ENCODE data around the gene SYTL4. TPM values are rescaled to one million over a fixed set of nuclear protein-coding genes. Genes with fewer than 3 reads are reported as not detected.
A peak's percentile ranks its signal among the peaks of the same experiment; 100 is the strongest.

Gene SYTL4
- total and polyA plus RNA-seq, 2 of the 13 experiments (the other 11 are each of a cell fraction or from before 2014, with no cell fraction given), result 0.41 to 0.73 TPM

GRCh38 chrX:100768679-100769338 is 36.9 kb upstream of the SYTL4 start (continued):
- TF ChIP-seq ZBTB25 (CRISPR knock-in tag; IDR thresholded peaks at IDR 0.05), result no peak
- no peak for TF ChIP-seq PHB2 (IDR thresholded peaks at IDR 0.05; ENCODE audit: partially characterized antibody)
- no peak for TF ChIP-seq ZNF720 (CRISPR knock-in tag; IDR thresholded peaks at IDR 0.05)
- TF ChIP-seq ZNF431 (CRISPR knock-in tag; IDR thresholded peaks at IDR 0.05; ENCODE audit: borderline replicate concordance, low read depth), result no peak
- no peak for TF ChIP-seq ZNF441 (CRISPR knock-in tag; IDR thresholded peaks at IDR 0.05; ENCODE audit: borderline replicate concordance)
- TF ChIP-seq SMC3 (IDR thresholded peaks at IDR 0.05; ENCODE audit: low read length), result peak; percentile 97
- no peak for TF ChIP-seq ZUFSP (CRISPR knock-in tag; IDR thresholded peaks at IDR 0.05; ENCODE audit: borderline replicate concordance)
- TF ChIP-seq JUND (CRISPR knock-in tag; IDR thresholded peaks at IDR 0.05), result no peak
- TF ChIP-seq NFE2L2 (IDR thresholded peaks at IDR 0.05; ENCODE audit: low read length), result no peak
- no peak for TF ChIP-seq HOXA7 (CRISPR knock-in tag; IDR thresholded peaks at IDR 0.05)
- no peak for TF ChIP-seq NR2C2 (CRISPR knock-in tag; IDR thresholded peaks at IDR 0.05; ENCODE audit: borderline replicate concordance)
- no peak for TF ChIP-seq ATF3 (CRISPR knock-in tag; IDR thresholded peaks at IDR 0.05)
- no peak for TF ChIP-seq ZNF572 (CRISPR knock-in tag; IDR thresholded peaks at IDR 0.05)
- peak; percentile 86 for TF ChIP-seq RAD21 (CRISPR knock-in tag; IDR thresholded peaks at IDR 0.05)
- peak; percentile 86 for TF ChIP-seq STAG1 (CRISPR knock-in tag; IDR thresholded peaks at IDR 0.05)
- TF ChIP-seq ZNF703 (CRISPR knock-in tag; IDR thresholded peaks at IDR 0.05; ENCODE audit: borderline replicate concordance), result no peak
- TF ChIP-seq HNF4A (CRISPR knock-in tag; IDR thresholded peaks at IDR 0.05), result no peak
- no peak for TF ChIP-seq PREB (CRISPR knock-in tag; IDR thresholded peaks at IDR 0.05)
- no peak for TF ChIP-seq ZNF101 (CRISPR knock-in tag; IDR thresholded peaks at IDR 0.05; ENCODE audit: borderline replicate concordance, low read depth)
- no peak for TF ChIP-seq ZNF460 (CRISPR knock-in tag; IDR thresholded peaks at IDR 0.05; ENCODE audit: borderline replicate concordance)
- TF ChIP-seq ZNF879 (CRISPR knock-in tag; IDR thresholded peaks at IDR 0.05), result no peak
- no peak for TF ChIP-seq SMAD1 (CRISPR knock-in tag; IDR thresholded peaks at IDR 0.05; ENCODE audit: borderline replicate concordance, low read depth)
- TF ChIP-seq TP53 (CRISPR knock-in tag; conservative IDR thresholded peaks at IDR 0.05), result no peak
- TF ChIP-seq ZNF800 (CRISPR knock-in tag; IDR thresholded peaks at IDR 0.05), result 0 out of 2 replicates have a peak, but pooled peaks have one; percentile 24
- no peak for TF ChIP-seq KLF15 (CRISPR knock-in tag; IDR thresholded peaks at IDR 0.05; ENCODE audit: borderline replicate concordance)
- TF ChIP-seq KLF12 (CRISPR knock-in tag; IDR thresholded peaks at IDR 0.05; ENCODE audit: borderline replicate concordance), result no peak

Data from HepG2 (cell line).